Psoas muscle (tissue), 8 donors: ENCODE results near the gene KAZN. TPM values are rescaled to one million over a fixed set of nuclear protein-coding genes. Genes with fewer than 3 reads are reported as not detected.

Experiments
- ATAC-seq, 4 donors: fragments of 200-7000 bp; cut with Tn5 transposase; one replicate each; pipeline ENCODE4 v1.9.1; 2020; ENCODE audit warnings: moderate library complexity in 3 of 4, mild to moderate bottlenecking in 2 of 4
- DNase-seq, 2 donors: peaks; one replicate each; pipeline ENCODE4 v3.0.0-alpha.2; 2020
- H3K27ac ChIP-seq: fragments of 200-600 bp; one replicate; pipeline ENCODE4 v1.8.0; 2022
- H3K27me3 ChIP-seq, 3 donors: fragments of 200-600 bp in 1 of 3; one replicate each; pipeline versions ENCODE4 v1.6.1 to v1.8.0; 2013 to 2022; ENCODE audit warnings: low read length in 2 of 3, mild to moderate bottlenecking in 2 of 3, moderate library complexity in 1 of 3; ENCODE audit not compliant: insufficient read depth in 3 of 3
- H3K36me3 ChIP-seq, 2 donors: fragments of 200-600 bp in 1 of 2; one replicate each; pipeline versions ENCODE4 v1.6.1 to v1.8.0; 2013 to 2022; ENCODE audit warnings: low read depth in 1 of 2, mild to moderate bottlenecking in 1 of 2, moderate library complexity in 1 of 2; ENCODE audit not compliant: insufficient read depth in 1 of 2
- H3K4me1 ChIP-seq: fragments of 200-600 bp; one replicate; pipeline ENCODE4 v1.8.0; 2022
- H3K4me3 ChIP-seq: fragments of 200-600 bp; one replicate; pipeline ENCODE4 v1.8.0; 2022; ENCODE audit warnings: mild to moderate bottlenecking
- H3K9me3 ChIP-seq: fragments of 200-600 bp; one replicate; pipeline ENCODE4 v1.8.0; 2022
- WGBS, 3 donors: extraction: QIAGEN DNeasy Blood & Tissue Kit; methylation state at CpG; one replicate each; pipeline versions ENCODE4 v1.1.6 to v1.1.7; 2013; 5-methylcytosine and 5-hydroxymethylcytosine counted together
- intact Hi-C, 2 donors: fragments of 100-400 bp; cut with DNase I; formaldehyde crosslinking; loops; one replicate each; pipeline versions ENCODE4 v1.11.0 to v1.14.2; 2022
- polyA plus RNA-seq, 3 donors: library from polyadenylated mRNA; stranded (reverse); fragments of 200-250 nt; gene quantifications; one replicate each; pipeline ENCODE4 v1.2.3, GENCODE V29; 2013
- total RNA-seq, 4 donors: library from RNA; stranded (reverse); fragmentation: NEBNext Ultra II Directional in 2 of 4; extraction: Animal tissue kit (Norgen Biotek cat#: 25700) in 2 of 4; gene quantifications; one replicate each; pipeline versions ENCODE4 v1.2.1 to v1.2.4, GENCODE V29; 2021 to 2023
- TF ChIP-seq, protein P1 (sequence below): fragments of 200-600 bp; IDR thresholded peaks from one replicate; pipeline ENCODE4 v1.8.0; 2022; ENCODE audit warnings: antibody characterized with exemption
- donor health status: healthy with polysubstance abuse.
- donor health status: DM: no; HTN: no; CAD: no; lungs with moderate emphysema.
- donor health status: Bipolar disorder and iron deficiency.
- donor health status: healthy.
- donor health status: DM: yes; HTN: yes; CAD: no.
- donor health status: DM: no; HTN: no; CAD: no.
- donor health status: DM: no; HTN: no; CAD: no.
- donor health status: DM: yes; HTN: yes; CAD: no.

Gene KAZN
- total and polyA plus RNA-seq, 7 donors = 0.23 to 2.3 (median 0.97) TPM

DNA sequence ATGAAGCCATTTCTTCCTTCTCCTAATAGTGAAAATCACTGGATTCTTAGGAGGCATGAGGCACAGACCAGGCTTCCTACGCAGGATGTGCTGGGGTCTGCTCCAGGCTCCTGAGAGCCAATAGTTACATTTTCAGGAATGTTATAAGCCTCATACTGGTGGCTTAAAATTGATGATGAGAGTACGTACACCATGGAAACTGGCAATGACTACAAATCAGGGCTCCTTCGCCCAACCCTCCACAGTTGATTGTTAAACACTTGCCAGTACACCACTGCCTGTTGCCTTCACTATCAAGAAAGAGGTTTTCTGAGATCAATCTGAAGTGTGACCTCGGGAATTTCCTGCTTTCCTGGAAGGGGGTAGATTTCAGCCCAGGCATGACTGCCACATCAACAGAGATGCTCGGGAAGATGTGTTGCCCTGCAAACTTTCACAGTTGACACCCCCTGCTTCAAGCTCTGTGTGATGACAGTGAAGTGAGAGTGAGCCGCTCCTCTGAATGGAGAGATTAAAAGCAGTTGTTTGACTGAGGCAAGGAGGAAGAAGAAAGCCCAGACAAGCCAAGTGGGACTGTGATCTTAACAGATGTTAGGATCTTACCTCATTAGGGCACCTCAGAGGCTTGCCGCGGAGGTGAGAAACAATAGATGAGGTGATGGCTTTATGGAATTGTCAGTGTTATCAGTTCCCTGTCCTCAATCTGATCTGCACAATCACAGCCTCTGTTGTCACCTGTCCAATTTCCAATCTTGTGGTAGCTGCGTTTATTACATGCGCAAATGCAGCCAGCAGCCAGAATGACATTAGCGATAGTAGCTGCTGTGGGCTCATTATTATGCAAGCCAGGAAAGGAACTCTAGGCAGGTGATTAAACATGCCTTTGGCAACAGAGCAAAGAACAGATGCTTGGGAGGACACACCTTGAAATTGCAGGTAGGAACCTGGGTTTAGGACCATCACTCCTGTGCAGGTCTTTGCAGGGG, 277.3 kb downstream of the KAZN start:
- no peaks in the 10 kb centered on the region for H3K4me1 ChIP-seq
- H3K36me3 ChIP-seq = no peaks in the 10 kb centered on the region
- peaks cover 0 to 9% (median 0%) of the 10 kb centered on the region in 3 donors for H3K27me3 ChIP-seq
- no peak overlapping the region for H3K4me3 ChIP-seq
- DNase-seq (no peak), ATAC-seq (no peak)
- TF ChIP-seq, protein P1, sequence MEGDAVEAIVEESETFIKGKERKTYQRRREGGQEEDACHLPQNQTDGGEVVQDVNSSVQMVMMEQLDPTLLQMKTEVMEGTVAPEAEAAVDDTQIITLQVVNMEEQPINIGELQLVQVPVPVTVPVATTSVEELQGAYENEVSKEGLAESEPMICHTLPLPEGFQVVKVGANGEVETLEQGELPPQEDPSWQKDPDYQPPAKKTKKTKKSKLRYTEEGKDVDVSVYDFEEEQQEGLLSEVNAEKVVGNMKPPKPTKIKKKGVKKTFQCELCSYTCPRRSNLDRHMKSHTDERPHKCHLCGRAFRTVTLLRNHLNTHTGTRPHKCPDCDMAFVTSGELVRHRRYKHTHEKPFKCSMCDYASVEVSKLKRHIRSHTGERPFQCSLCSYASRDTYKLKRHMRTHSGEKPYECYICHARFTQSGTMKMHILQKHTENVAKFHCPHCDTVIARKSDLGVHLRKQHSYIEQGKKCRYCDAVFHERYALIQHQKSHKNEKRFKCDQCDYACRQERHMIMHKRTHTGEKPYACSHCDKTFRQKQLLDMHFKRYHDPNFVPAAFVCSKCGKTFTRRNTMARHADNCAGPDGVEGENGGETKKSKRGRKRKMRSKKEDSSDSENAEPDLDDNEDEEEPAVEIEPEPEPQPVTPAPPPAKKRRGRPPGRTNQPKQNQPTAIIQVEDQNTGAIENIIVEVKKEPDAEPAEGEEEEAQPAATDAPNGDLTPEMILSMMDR = no peak
- WGBS, 3 donors = 36 to 46% (median 44%) methylated on average over 11 of the region's 11 CpGs
- intact Hi-C loops = no loop called here
- H3K27ac ChIP-seq = no peak overlapping the region
- H3K9me3 ChIP-seq = no peaks in the 10 kb centered on the region

DNA sequence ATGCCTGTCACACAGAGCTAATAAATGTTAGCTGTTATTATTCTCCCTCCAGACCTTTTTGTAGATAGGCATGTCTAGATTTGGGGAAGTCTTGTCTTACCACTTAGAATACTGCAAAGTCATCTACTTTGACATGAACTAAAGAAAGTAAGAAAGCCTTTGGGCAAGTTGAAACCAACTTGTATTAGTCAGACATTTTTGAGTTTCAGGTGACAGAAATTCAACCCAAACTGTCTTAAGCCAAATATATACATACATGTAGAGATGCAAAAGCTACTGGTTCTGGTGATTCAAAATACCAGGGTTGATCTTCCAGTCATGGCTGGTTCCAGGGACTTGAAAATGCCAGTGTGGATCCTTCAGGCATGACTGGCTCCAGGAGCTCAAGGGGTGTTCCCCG, 278.3 kb downstream of the KAZN start:
- WGBS, 3 donors = 83 to 96% (median 94%) methylated on average over 1 of the region's 1 CpG
- intact Hi-C loops = no loop called here
- peaks cover 0 to 9% (median 1%) of the 10 kb centered on the region in 3 donors for H3K27me3 ChIP-seq
- DNase-seq = no peak
- no peak for ATAC-seq
- TF ChIP-seq, protein P1 = no peak
- H3K9me3 ChIP-seq = no peaks in the 10 kb centered on the region
- H3K4me3 ChIP-seq = no peak overlapping the region
- no peak overlapping the region for H3K27ac ChIP-seq
- no peaks in the 10 kb centered on the region for H3K36me3 ChIP-seq
- no peaks in the 10 kb centered on the region for H3K4me1 ChIP-seq

- WGBS, 3 donors = 92 to 98% (median 94%) methylated on average over 3 of the region's 3 CpGs
- H3K4me3 ChIP-seq = no peak overlapping the region
- H3K27me3 ChIP-seq = peaks cover 0 to 9% (median 1%) of the 10 kb centered on the region in 3 donors
- no peaks in the 10 kb centered on the region for H3K4me1 ChIP-seq
- no peak overlapping the region for H3K27ac ChIP-seq
- no peaks in the 10 kb centered on the region for H3K36me3 ChIP-seq
- no peak for ATAC-seq
- DNase-seq = no peak
- TF ChIP-seq, protein P1 = no peak
- no peaks in the 10 kb centered on the region for H3K9me3 ChIP-seq
- intact Hi-C loops = no loop called here
Measured at GRCh38 chr1:14877224-14877623, 278.7 kb downstream of the KAZN start.

DNA sequence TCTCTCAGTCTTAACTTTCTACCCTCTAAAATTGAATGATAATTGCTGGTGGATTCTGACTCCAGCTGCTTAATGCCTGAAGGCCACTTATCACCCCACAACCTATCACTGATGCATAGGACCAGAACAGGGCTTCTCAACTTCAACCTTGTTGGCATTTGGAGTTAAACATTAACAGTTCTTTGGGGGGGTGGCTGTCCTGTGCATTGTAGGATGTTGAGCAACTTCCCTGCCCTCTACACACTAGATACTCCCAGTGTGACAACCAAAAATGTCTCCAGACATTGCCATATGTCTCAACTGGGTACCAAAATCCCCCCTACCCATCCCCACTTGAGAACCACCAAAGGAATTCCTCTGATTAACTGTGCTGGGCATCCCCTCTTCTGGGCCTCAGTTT, 279.6 kb downstream of the KAZN start:
- Histone ChIP-seq H3K9me3 (no peaks in the 10 kb centered on the region), H3K36me3 (no peaks in the 10 kb centered on the region), H3K4me1 (no peaks in the 10 kb centered on the region), H3K27ac (no peak overlapping the region), H3K4me3 (no peak overlapping the region), H3K27me3 (peaks cover 0 to 9% (median 1%) of the 10 kb centered on the region in 3 donors)
- no peak for ATAC-seq
- intact Hi-C loops = no loop called here
- DNase-seq = no peak
- TF ChIP-seq, protein P1 = no peak
